ENCODE data around the gene PPP2R5B.

DNA sequence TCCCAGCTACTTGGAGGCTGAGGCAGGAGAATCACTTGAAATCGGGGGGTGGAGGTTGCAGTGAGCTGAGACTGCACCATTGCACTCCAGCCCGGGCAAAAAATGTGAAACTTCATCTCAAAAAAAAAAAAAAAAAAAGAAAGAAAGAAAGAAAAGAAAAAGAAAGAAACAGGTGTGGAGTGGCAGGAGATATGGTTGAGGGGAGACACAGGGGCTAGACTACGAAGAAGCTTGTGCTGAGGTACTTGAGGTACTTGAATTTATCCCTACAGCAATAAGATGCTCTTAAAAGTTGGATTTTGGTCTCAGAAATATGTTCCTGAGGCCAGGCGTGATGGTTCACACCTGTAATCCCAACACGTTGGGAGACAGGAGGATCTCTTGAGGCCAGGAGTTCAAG lies 49.6 kb downstream of the PPP2R5B start:
- TF ChIP-seq SUZ12 (IDR thresholded peaks at IDR 0.05; ENCODE audit: extremely low read depth, insufficient read depth, insufficient read length) = no peak
- TF ChIP-seq ZNF274 (IDR thresholded peaks at IDR 0.05; ENCODE audit: low read depth, low read length) = no peak
- TF ChIP-seq YY1 (IDR thresholded peaks at IDR 0.05; ENCODE audit: insufficient read depth, insufficient read length) = no peak

All from NT2/D1 (cell line).